Measurements from ENCODE around the gene ZNF770.

The ZNF770 gene, protein sequence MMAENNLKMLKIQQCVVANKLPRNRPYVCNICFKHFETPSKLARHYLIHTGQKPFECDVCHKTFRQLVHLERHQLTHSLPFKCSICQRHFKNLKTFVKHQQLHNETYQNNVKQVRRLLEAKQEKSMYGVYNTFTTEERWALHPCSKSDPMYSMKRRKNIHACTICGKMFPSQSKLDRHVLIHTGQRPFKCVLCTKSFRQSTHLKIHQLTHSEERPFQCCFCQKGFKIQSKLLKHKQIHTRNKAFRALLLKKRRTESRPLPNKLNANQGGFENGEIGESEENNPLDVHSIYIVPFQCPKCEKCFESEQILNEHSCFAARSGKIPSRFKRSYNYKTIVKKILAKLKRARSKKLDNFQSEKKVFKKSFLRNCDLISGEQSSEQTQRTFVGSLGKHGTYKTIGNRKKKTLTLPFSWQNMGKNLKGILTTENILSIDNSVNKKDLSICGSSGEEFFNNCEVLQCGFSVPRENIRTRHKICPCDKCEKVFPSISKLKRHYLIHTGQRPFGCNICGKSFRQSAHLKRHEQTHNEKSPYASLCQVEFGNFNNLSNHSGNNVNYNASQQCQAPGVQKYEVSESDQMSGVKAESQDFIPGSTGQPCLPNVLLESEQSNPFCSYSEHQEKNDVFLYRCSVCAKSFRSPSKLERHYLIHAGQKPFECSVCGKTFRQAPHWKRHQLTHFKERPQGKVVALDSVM

DNA sequence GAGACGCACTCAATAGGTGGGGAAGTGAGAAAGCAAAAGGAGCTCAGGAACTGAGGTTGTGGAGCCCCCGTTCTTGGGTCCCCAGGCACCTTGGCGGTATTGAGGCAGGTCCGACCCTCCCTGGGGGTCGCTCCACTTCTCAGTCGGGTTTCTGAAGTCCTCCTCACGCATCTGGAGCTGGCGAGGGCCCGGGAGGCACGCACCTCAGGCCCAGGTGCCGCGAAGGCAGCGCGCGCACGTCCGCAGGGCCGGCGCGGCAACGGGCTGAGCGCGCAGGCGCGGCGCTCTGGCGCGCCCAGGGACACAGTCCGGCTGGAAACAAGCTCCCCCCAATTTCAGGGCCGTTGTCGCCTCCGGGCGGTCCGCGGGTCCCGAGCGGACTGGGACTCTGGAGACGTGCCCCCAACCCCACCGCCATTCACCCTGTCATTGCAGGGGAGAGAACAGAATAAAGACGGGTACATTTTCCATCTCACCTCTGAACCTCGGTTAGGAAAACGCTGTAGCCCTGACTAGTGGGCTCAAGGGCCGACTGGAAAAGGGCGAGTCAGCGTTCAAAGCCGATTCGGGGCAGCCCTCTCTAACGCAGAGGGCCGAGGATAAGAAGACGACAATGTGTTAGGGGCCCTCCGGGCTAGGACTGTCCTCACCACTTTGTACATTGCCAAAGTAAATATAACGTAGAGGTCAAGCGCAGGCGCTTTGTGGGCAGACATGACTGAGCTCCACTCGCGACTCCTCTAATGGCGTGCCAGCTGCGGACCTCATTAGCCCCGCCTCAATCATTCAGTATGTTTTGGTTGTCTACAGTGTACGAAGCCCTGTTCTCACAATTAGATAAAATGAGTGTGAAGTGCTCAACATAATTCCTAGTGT, at the start of gene ZNF770:
Gene ZNF770 (minus strand): TSS at position 261 of the 876 bp plus-strand sequence. CDS start 4,853 bp downstream, outside the sequence.
- peak; percentile 64 for DNase-seq

DNA sequence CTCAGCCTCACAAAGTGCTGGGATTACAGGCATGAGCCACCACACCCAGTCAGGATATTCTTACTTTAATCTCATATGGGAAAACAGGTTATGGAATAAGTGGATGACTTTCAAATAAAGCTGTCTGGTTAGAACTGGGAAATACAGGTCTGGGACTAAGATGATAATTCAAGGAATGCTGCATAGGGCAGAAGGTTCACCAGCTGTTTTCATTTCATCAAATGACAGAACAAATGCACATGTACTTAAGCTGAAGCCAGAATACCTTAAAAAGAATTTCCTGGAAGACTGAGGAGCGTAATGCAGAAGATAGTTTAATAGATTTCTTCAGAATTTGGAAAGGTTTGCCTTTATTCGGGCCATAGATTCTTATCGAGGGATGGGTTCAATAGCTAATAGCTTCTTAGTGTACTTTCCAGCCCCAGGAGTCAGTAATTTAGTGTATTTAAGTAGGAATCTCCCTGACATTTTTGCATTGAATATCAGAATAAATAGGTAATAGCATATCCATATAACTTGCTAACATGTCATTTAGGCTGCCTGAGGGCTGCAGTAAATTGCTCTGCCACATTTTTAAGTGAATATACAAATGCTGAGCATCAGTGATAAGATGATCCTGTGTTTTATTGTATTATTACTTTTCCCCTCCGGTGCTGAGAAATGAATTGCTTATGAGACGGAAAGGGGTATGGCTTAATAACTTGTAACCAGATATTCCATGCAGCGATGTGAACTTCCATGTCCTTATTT, 40.3 kb upstream of the ZNF770 start:
- no peak for DNase-seq

DNA sequence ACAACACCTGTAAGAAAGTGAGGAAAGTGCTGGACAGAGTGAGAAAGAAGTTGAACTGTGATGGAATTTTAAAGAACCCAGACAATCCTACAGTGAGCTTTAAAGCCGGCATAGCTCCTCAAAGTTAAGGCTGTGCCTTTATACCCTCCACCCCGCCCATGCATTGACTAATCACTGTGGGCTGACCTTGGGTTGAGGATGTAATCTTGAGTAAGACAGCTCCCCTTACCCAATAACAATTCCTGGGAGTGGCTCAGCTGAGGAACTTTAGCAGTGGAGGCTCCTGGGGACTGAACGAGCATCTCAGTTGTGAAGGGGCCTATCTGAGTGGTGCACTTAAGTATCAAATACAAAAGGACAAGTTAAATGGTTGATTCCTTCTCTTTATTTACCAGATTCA, 35.7 kb upstream of the ZNF770 start:
- DNase-seq = no peak

DNA sequence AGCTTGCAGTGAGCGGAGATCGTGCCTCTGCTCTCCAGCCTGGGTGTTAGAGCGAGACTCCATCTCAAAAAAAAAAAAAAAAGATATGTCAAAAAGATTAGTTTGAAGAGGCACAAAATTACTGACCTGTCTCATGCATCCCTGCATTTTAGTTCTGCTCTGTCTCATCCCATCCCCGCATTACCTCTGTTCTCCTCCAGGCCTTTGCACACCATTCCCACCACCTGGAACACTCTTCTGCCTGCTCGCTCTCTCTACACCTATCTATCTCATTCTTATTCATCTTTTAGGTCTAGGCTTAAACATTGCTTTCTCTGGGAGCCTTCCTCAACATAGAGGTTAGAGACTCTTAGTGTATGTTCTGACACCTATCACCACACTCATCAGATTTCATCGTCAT, 32.9 kb upstream of the ZNF770 start:
- DNase-seq = no peak

DNA sequence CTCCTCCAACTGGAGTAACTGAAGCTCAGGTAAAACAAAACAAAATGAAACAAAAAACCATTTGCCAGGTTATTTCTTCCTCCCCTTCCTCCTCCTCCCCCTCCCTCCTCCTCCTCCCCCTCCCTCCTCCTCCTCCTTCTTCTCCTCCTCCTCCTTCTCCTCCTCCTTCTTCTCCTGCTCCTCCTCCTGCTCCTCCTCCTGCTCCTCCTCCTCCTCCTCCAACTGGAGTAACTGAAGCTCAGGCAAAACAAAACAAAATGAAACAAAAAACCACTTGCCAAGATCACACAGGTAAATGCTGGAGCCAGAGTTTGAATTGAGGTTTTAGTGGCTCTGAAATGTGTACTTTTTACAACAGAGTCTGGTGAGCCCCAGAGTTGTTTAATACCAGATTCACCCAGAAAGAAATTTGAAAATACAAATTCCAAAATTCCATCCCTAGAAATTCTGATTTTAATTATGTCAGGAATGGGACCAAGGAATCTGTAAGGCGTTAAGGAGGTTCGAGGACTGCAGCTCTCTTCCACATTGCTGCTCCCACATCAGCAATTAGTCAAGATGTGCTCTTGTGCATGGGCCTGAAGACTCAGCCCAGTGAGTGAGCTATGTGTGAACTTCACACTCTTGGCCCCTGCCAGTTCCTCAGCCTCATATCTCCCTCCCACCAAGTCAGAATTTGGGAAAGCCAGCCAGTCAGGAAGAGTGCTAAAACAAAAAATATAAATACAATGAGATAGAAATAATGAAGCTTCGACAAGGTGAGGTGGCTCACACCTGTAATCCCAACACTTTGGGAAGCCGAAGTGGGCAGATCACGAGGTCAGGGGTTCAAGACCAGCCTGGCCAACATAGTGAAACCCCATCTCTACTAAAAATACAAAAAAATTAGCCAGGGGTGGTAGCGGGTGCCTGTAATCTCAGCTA, 31.6 kb upstream of the ZNF770 start:
- DNase-seq = peak; percentile 21

DNA sequence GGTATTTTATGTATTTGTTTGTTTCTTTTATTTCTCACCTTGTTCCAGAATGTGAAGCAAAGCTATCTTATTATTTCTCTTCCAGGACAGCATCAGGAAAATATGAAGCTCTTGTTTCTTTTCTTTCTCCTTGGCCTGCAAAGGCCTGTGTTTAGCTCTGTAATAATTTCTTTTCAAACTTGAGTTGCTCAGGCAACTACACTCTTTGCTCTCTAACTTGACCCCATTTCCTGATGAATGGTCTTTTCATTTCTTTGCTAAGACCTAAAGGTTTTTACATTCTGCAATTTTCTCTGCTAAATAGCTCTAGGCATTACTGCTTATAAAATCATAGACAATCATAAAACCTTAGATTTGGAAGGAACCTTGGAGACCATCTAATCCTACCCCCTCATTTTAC, 26.2 kb upstream of the ZNF770 start:
- no peak for DNase-seq

DNA sequence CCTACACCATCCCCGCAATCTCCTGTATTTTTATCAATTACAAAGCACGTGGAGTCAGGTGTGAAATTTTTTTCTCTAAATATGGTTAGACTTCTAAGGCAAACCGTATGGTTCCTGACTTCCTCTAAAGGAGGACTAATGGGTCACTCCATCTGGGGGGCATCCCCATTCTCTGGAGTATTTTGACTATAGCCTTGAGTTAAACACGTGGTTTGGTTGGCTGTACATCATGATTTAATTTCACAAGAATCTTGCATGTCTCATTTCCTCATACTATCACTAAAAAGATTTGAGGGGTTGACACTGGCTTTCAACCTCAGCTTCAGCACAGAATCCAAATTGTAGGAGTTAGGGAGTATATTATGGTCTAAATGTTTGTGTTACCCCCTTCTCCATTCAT, 25.3 kb upstream of the ZNF770 start:
- DNase-seq = peak; percentile 26

DNA sequence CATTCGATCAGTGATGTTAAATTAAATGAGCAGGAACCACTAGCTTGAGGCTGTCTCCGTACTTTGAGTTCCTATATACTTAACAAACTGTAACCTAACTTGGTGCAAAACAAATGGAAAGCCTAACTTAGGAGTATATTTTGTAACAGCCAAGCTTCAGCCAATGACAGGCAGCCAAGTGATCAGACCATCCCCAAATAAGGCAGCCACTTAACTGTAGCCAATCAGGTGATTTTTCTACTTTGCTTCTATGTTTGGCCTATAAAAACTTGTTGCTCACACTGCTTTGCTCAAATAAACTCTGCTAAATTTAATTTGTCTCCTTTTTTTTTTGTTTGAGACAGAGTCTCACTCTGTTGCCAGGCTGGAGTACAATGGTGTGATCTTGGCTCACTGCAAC, 19.3 kb upstream of the ZNF770 start:
- DNase-seq = no peak

DNA sequence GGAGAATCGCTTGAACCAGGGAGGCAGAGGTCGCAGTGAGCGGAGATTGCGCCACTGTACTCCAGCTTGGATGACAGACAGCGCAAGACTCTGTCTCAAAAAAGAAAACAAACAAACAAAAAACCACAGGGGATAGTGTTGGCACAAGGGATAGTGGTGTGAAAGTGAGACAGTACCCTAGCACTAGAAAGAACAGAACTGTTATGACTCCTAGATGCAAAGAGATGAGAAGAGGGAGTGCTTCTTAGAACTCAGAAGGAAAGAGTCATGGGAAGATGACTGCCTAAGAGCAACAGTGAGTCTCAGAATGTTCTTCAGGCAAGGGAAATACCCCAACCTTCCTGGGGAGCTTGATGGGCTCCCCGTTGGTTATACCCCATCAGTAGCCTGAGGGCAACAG, 17.8 kb upstream of the ZNF770 start:
- DNase-seq = no peak

DNA sequence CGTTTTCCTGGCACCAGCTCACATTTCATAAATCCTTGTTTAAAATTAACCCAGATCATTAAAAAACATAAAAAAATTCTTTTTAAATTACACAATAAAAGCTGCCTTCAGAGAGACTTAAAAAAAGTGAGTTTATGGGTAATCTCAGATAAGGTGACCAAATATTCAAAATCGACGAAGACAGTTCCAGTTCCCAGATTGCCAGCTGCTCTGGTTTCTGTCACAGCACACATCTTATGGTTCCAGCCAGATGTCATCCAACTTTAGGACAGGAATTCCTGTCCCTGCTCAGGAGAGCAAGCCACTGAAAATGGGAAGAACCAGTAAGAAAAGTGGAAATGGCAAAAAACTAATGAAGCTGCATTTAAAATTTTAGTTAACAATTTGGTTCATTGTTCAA, 15.8 kb upstream of the ZNF770 start:
- no peak for DNase-seq

DNA sequence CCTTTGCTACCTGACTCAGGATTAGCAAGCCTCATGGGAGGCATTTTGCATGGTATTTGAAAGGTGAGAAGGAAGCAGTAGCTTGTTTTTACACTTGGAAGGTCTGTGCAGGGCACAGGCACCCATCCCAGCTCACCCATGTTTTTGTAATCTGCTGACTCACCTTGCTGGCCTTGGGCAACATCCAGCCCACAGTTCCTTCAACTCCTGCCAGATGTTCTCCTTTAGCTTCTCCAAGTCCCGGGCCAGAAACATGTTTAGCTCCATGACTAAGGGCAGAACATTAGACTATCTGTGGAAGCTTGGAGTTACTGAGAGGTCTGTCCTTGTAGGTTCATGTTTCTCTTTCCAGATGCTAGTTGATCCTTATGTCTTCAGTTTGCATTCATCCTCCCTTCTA, 12.4 kb upstream of the ZNF770 start:
- peak; percentile 73 for DNase-seq

DNA sequence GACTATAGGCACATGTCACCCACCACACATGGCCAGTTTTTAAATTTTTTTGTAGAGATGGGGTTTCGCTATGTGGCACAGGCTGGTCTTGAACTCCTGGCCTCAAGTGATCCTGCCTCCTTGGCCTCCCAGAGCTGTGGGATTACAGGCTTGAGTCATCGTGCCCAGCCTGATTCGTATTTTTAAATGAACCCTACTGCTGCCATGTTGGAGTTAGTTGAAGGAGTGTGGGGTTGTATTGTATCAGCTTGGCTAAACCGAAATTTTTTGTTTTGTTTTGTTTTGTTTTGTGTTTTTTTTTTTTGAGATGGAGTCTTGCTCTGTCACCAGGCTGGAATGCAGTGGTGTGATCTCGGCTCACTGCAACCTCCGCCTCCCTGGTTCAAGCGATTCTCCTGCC, 11.8 kb upstream of the ZNF770 start:
- no peak for DNase-seq

DNA sequence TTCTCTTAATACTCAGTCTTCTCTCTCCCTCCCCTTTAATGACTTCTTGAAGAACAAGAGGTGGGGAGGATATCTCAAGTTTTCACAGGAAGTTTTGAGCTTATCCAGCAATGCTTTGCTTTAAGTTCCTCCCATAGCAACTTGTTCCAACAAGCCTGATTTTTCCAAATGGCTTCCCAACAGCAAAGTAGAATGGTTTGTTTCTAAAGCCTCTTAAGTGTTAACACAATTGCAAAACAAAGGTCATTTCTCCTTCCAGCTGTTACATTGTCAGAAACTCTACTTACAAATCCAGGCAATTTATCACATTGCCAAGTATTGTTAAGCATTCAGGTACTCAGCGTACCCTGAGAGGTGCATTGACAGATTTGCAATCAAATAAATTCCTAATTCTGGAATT, 6.8 kb upstream of the ZNF770 start:
- no peak for DNase-seq

DNA sequence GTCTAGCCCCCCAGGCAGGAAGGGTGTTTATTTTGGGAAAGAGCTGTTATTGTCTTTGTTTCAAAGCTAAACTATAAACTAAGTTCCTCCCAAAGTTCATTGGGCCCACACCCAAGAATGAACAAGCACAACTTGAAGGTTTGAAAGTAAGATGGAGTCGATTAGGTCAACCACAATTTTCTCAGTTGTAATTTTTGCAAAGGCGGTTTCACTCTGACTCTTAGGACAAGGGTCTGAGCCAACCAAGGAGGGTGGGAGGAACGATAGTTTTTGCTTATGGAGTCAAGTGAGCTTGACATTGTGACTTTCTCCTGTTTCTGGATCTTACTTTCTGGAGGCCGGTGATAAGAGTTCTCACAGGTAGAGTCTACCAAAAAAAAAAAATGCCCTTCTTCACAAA, 5.8 kb upstream of the ZNF770 start:
- no peak for DNase-seq

DNA sequence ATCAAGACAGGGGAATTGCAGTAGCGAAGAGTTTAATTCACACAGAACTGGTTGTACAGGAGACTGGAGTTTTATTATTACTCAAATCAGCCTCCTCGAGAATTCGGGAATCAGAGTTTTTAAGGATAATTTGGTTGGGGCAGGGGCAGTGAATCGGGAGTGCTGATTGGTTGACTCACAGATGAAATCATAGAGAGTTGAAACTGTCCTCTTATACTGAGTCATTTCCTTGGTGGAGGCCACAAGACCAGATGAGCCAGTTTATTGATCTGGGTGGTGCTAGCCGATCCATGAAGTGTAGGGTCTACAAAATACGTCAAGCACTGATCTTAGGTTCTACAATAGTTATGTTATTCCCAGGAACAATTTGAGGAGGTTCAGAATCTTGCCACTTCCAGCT, 5.3 kb upstream of the ZNF770 start:
- DNase-seq = no peak

DNA sequence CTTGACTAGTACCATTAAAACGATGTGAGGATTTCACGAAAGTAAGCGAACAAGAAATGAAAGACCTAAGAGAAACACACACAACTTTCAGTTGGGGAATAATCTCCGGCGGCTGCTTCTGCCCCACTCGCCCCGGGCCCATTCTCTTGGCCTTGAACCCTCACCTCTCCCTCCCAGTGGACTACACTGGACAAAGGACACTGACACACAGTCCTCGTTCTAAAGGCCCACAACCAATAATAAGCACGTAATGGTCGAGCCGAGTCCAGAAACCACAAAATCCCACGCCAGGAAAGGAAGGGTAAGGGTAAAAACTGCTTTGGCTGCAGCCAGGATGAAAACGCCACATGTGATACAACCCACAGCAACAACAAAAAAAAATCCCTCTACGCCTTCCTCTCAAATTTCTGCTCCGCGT, 469 bp downstream of the ZNF770 start:
- no peak for DNase-seq

DNA sequence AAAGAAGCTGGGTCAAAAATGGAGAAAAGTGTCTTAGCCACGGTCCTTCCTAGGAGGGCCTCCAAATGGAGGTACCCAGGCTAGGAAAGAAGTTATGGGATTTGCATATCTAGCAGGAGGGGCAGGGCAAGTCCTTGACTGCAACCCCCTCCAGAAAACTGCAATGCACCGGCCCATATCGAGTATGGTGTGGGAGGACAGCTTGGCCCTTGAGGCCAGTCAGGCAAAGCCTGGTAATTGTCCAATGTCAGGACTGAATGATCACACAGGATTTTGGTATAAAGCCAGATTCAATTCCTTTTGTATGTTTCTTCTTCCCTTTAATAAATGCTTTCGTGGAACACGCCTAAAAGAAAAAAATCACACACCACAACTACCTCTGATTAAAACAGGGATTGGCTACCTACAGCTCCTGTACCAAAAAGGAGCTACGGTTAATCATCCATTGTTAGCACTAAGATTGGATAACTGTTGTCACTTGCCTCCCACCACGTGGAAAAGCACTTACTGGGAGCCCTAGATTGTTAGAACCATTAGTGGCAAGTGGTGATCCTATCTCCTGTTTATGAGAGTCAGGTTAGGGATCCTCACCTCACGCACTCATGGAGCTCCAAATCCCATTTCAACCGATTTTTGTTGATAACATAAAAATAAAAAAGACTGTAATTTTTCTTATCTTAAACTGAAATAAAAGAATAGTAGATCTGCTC, 1.2 kb downstream of the ZNF770 start:
- DNase-seq = no peak

DNA sequence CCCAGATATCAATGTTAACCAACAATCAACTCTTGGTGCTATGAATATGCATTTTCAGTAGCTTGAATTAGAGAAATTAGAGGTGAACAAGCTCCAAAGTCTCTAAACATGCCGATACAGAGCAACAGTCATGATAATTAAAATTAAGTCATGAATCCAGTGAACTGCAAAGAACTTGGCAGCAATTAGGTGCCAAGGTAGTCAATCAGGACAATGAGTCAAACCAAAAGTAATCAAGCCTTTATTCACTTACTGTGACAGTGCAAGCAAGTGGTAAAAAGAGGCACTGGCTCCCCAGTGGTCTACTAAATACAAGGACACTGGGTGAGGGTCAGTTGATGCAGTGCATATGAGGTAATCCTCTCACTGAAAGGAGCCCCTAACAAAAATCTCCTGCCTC, 1.8 kb downstream of the ZNF770 start:
- DNase-seq = no peak

DNA sequence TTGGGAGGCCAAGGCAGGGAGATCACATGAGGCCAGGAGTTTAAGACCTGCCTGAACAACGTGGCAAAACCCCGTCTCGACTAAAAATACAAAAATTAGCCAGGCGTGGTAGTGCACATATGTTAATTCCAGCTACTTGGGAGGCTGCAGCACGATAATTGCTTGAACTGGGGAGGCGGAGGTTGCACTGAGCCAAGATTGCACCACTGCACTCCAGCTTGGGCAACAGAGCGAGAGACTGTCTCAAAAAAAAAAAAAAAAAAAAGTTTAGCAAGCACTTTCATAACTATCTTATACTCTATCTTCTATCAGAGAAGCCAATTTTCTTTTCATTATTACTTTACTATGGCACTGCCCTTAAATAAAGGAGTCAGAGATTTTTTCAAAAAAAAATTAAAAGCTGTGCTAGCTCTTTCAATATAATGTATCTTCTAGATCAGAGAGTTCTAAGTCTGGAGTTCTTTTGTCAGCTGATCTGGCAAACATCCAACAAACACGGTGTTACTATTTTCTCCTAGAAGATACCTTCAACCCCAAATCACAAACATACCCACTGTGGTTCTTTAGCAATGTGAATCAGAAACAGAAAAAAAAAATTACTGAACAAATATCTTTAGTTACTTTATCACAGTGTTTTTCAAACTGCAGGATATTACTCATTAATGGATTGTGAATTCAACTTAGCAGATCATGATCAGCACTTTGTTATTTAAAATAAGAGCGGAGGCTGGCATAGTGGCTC, 3.0 kb downstream of the ZNF770 start:
- DNase-seq = no peak

DNA sequence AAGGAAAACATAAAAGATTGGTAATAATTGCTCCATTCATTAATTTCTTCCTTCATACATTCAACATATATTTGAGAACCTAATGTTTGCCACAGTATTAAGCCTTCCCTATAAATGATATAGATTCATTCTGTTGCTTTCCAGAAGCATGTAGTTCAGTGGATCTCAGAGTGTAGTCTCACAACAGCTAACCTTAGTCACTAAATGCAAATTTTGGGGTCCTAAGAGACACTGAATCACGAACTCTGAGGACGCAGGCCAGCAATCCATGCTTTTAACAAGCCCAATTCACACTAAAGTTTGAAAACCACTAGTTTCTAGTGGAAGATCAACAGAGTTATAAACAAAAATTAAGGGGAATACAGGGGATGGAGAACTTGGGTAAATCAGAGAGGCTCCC, 11.3 kb downstream of the ZNF770 start:
- DNase-seq = no peak

Measured in fibroblast of upper back skin (primary cell).